Measurements from ENCODE around the gene ATMIN. TPM values are rescaled to one million over a fixed set of nuclear protein-coding genes. Genes with fewer than 3 reads are reported as not detected.

ATMIN gene
- polyA plus RNA-seq, 1 experiment: 48.1 TPM

- ChIA-PET POLR2A (interaction anchor here (0.5 kb wide), 1 partner anchor 84 kb away, joined by 4 read pairs; no protein-coding TSS in a partner anchor), CTCF (interaction anchor here (1.5 to 5.7 kb wide), 5 partner anchors 15 to 731 kb away, joined by 4 to 120 read pairs (median 12); partner anchors contain the start of gene ATMIN)
- H3K9me3 ChIP-seq (ENCODE audit: control insufficient read depth, insufficient read depth, low read length): no peaks in the 10 kb centered on the region
- peak overlapping the region; percentile 47 for H3K27ac ChIP-seq (ENCODE audit: low read depth, low read length)
- no peak for TF ChIP-seq CTCF (IDR thresholded peaks at IDR 0.05; ENCODE audit: low read depth, low read length)
- DNase-seq (ENCODE audit: low read depth, low spot score): no peak
- peak overlapping the region; percentile 95 for H3K4me3 ChIP-seq (ENCODE audit: low read depth, low read length)
- H3K27me3 ChIP-seq (ENCODE audit: control insufficient read depth, insufficient read depth, low read length): no peaks in the 10 kb centered on the region
These were observed 30.0 kb upstream of the ATMIN start for GRCh38 chr16:81005610-81006161.

- no peak for TF ChIP-seq CTCF (IDR thresholded peaks at IDR 0.05; ENCODE audit: low read depth, low read length)
- Histone ChIP-seq H3K4me3 (ENCODE audit: low read depth, low read length) (peak overlapping the region; percentile 95), H3K27me3 (ENCODE audit: control insufficient read depth, insufficient read depth, low read length) (no peaks in the 10 kb centered on the region), H3K9me3 (ENCODE audit: control insufficient read depth, insufficient read depth, low read length) (no peaks in the 10 kb centered on the region), H3K27ac (ENCODE audit: low read depth, low read length) (peak overlapping the region; percentile 98)
- no peak for DNase-seq (ENCODE audit: low read depth, low spot score)
- POLR2A ChIA-PET: interaction anchor here (0.6 to 1.4 kb wide), 5 partner anchors 12 to 75 kb away, joined by 3 to 14 read pairs (median 4); partner anchors contain the start of gene C16orf46
- CTCF ChIA-PET: no interaction called here
These were observed 29.3 kb upstream of the ATMIN start for GRCh38 chr16:81006211-81006812.

- H3K4me3 ChIP-seq (ENCODE audit: low read depth, low read length): peak within 1 kb of the TSS; percentile 95
- ChIA-PET CTCF (no interaction called here), POLR2A (interaction anchor here (0.5 to 1.4 kb wide), 7 partner anchors 11 to 308 kb away, joined by 3 to 14 read pairs (median 3); partner anchors contain the start of genes C16orf46 and GAN)
- no peaks in the 10 kb centered on the region for H3K9me3 ChIP-seq (ENCODE audit: control insufficient read depth, insufficient read depth, low read length)
- TF ChIP-seq CTCF (IDR thresholded peaks at IDR 0.05; ENCODE audit: low read depth, low read length): peak; percentile 4; the same call in 1 of the 2 replicates
- DNase-seq (ENCODE audit: low read depth, low spot score): peak; percentile 99
- peak within 1 kb of the TSS; percentile 98 for H3K27ac ChIP-seq (ENCODE audit: low read depth, low read length)
- no peaks in the 10 kb centered on the region for H3K27me3 ChIP-seq (ENCODE audit: control insufficient read depth, insufficient read depth, low read length)
These were observed 28.6 kb upstream of the ATMIN start, which contains the start of the genes CENPN and CMC2 for GRCh38 chr16:81006813-81007695. Gene CENPN, plus strand, starts transcription at chr16:81007214. Its CDS starts 4,726 bp downstream, at chr16:81011940. Gene CMC2, minus strand, starts transcription at chr16:81006885. Its CDS starts 9,491 bp downstream, at chr16:80997394.

- H3K9me3 ChIP-seq (ENCODE audit: control insufficient read depth, insufficient read depth, low read length): no peaks in the 10 kb centered on the region
- no peak for TF ChIP-seq CTCF (IDR thresholded peaks at IDR 0.05; ENCODE audit: low read depth, low read length)
- DNase-seq (ENCODE audit: low read depth, low spot score): no peak
- CTCF ChIA-PET: interaction anchor here (0.9 kb wide), 1 partner anchor 27 kb away, joined by 4 read pairs; the partner anchor contains the start of gene ATMIN
- H3K27me3 ChIP-seq (ENCODE audit: control insufficient read depth, insufficient read depth, low read length): no peaks in the 10 kb centered on the region
- H3K4me3 ChIP-seq (ENCODE audit: low read depth, low read length): peak overlapping the region; percentile 95
- POLR2A ChIA-PET: no interaction called here
- H3K27ac ChIP-seq (ENCODE audit: low read depth, low read length): no peak overlapping the region
These were observed 27.2 kb upstream of the ATMIN start for GRCh38 chr16:81008505-81008789.

All from AG04450 (cell line).